Measurements from ENCODE around the gene NDUFS3.
"Not testable (repeated sequence)": the region's sequence is repeated elsewhere in the genome, so short reads cannot be mapped to it uniquely, and the experiment has no call there.

NDUFS3 gene

GRCh38 chr11:47562393-47562792 lies 16.5 kb upstream of the NDUFS3 start:
- not testable (repeated sequence) for DNase-seq

- DNase-seq, result not testable (repeated sequence)
Measured at GRCh38 chr11:47564366-47564765, 14.5 kb upstream of the NDUFS3 start.

GRCh38 chr11:47564933-47565339 lies 13.9 kb upstream of the NDUFS3 start:
- DNase-seq, result no peak

- peak; percentile 67 to 75 for DNase-seq
Measured at GRCh38 chr11:47565340-47566148, 13.3 kb upstream of the NDUFS3 start, which contains the start of gene PTPMT1. TSS of gene PTPMT1 (plus strand) at chr11:47565599. CDS start at chr11:47565623, 24 bp downstream.

- peak; percentile 24 to 36 for DNase-seq
Measured at GRCh38 chr11:47566149-47566698, 12.7 kb upstream of the NDUFS3 start.

GRCh38 chr11:47569646-47570045 lies 9.2 kb upstream of the NDUFS3 start:
- DNase-seq, result no peak

- DNase-seq, result no peak
Measured at GRCh38 chr11:47570651-47571356, 8.1 kb upstream of the NDUFS3 start.

- no peak for DNase-seq
Measured at GRCh38 chr11:47571357-47571729, 7.5 kb upstream of the NDUFS3 start.

- DNase-seq, result no peak
Measured at GRCh38 chr11:47571895-47572294, 7.0 kb upstream of the NDUFS3 start.

- DNase-seq, result no peak
Measured at GRCh38 chr11:47572715-47573255, 6.1 kb upstream of the NDUFS3 start.

- no peak for DNase-seq
Measured at GRCh38 chr11:47573321-47573720, 5.6 kb upstream of the NDUFS3 start.

GRCh38 chr11:47577460-47578041 lies 1.3 kb upstream of the NDUFS3 start:
- DNase-seq, result no peak

- DNase-seq, result no peak
Measured at GRCh38 chr11:47583844-47584243, 5.0 kb downstream of the NDUFS3 start.

- DNase-seq, result no peak
Measured at GRCh38 chr11:47586098-47586855, 7.4 kb downstream of the NDUFS3 start, which contains the start of gene FAM180B. TSS of gene FAM180B (plus strand) at chr11:47586678. CDS start at chr11:47586769, 91 bp downstream.

- no peak for DNase-seq
Measured at GRCh38 chr11:47587039-47587716, 8.3 kb downstream of the NDUFS3 start.

GRCh38 chr11:47587723-47588326 lies 9.0 kb downstream of the NDUFS3 start:
- no peak for DNase-seq

- no peak for DNase-seq
Measured at GRCh38 chr11:47589118-47589517, 10.2 kb downstream of the NDUFS3 start.

- no peak for DNase-seq
Measured at GRCh38 chr11:47589584-47589976, 10.7 kb downstream of the NDUFS3 start.

- no peak for DNase-seq
Measured at GRCh38 chr11:47589977-47590861, 11.3 kb downstream of the NDUFS3 start.

GRCh38 chr11:47591764-47592163 lies 12.9 kb downstream of the NDUFS3 start:
- no peak for DNase-seq

Data from activated CD4-positive, alpha-beta T cell treated with anti-CD3 and anti-CD28 coated beads, Interleukin-2, amount 50 U/mL, for 48 hours (primary cell).